Gastrocnemius medialis (tissue), 4 donors: ENCODE data around the gene PYGO2. TPM values are rescaled to one million over a fixed set of nuclear protein-coding genes. Genes with fewer than 3 reads are reported as not detected.

Experiments
- ATAC-seq, 2 donors: fragments of 150-250 bp; one replicate each; pipeline ENCODE4 v1.9.1; 2016
- DNase-seq, 2 donors: peaks; one replicate each; pipeline ENCODE4 v3.0.0-alpha.2; 2019
- H3K27ac ChIP-seq, 4 donors: fragments of 200-600 bp; sonication (generic); 1 replicate in 1 of 4; 2 replicates in 3 of 4; pipeline ENCODE4 v1.5.1; 2016 to 2018; ENCODE audit warnings: mild to moderate bottlenecking in 2 of 4, moderate library complexity in 1 of 4
- H3K27me3 ChIP-seq, 3 donors: fragments of 200-600 bp; sonication (generic) in 2 of 3; 1 replicate in 1 of 3; 2 replicates in 2 of 3; pipeline versions ENCODE4 v1.5.1 to v1.6.0; 2016 to 2019; ENCODE audit warnings: mild to moderate bottlenecking in 1 of 3, moderate library complexity in 1 of 3
- H3K36me3 ChIP-seq, 2 donors: fragments of 200-600 bp; sonication (generic) in 1 of 2; one replicate each; pipeline ENCODE4 v1.5.1; 2017 to 2018
- H3K4me1 ChIP-seq, 2 donors: fragments of 200-600 bp; sonication (generic) in 1 of 2; one replicate each; pipeline ENCODE4 v1.5.1; 2016 to 2017; ENCODE audit warnings: mild to moderate bottlenecking in 2 of 2
- H3K4me3 ChIP-seq, 4 donors: fragments of 200-600 bp; sonication (generic) in 3 of 4; 1 replicate in 1 of 4; 2 replicates in 3 of 4; pipeline ENCODE4 v1.5.1; 2016 to 2019; ENCODE audit warnings: mild to moderate bottlenecking in 2 of 4
- H3K9me3 ChIP-seq, 3 donors: fragments of 200-600 bp; sonication (generic) in 2 of 3; 1 replicate in 1 of 3; 2 replicates in 2 of 3; pipeline ENCODE4 v1.5.1; 2016 to 2019
- CTCF ChIP-seq, 5 experiments: fragments of 450-650 bp in 3 of 5; fragments of 200-600 bp in 2 of 5; sonication (generic) in 2 of 5; IDR thresholded peaks in 4 of 5; conservative IDR thresholded peaks in 1 of 5; 1 replicate in 4 of 5; 2 replicates in 1 of 5; pipeline ENCODE4 v1.5.1; 2016 to 2019; ENCODE audit warnings: antibody characterized with exemption in 5 of 5, mild to moderate bottlenecking in 3 of 5, moderate library complexity in 3 of 5
- POLR2A ChIP-seq, 2 donors: fragments of 450-650 bp; IDR thresholded peaks; one replicate each; pipeline ENCODE4 v1.6.1; 2017; ENCODE audit warnings: antibody characterized with exemption in 2 of 2, mild to moderate bottlenecking in 2 of 2, moderate library complexity in 2 of 2
- in situ Hi-C, 4 donors: fragments of 200-750 bp; cut with MboI; loops; one replicate each; pipeline versions ENCODE4 v1.15.0 to v1.8.0; 2017; ENCODE audit warnings: low sequenced_read_pairs in 4 of 4
- intact Hi-C: fragments of 100-400 bp; cut with DNase I; formaldehyde crosslinking; loops from one replicate; pipeline ENCODE4 v1.15.1; 2023; ENCODE audit warnings: low total_unique reads
- total RNA-seq, 4 donors: library from RNA; depleted of rRNA; stranded (reverse); fragments of >200 nt; gene quantifications; one replicate each; pipeline versions ENCODE4 v1.1.0 to v1.2.3, GENCODE V29; 2016

The PYGO2 gene
- total RNA-seq, 4 donors from 2014 or later = 12.6 to 22.7 (median 17.8) TPM

DNA sequence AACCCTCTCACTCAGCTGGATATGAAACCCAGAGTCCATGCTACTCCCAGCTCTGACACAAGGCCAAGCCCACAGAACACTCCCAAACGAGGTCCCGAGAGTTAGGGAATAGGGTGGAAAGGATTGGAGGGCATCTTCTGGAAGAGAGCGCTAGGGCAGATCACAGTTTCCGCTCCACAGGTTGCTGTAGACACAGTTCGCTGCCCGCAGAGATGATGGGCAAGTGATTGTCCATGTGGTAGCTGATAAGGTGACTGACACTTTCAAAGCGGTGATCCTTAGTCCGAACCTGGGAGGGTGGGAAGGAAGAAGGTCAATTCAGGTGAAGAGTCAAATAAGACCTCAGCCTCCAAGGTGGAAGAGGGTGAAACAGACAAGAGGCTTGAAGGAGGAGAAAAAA, 2.1 kb upstream of the PYGO2 start:
- Histone ChIP-seq H3K9me3 (no peaks in the 10 kb centered on the region), H3K4me3 (no peak overlapping the region), H3K27ac (peak overlapping the region; percentile 94 to 100 (median 98)), H3K27me3 (no peaks in the 10 kb centered on the region), H3K4me1 (peaks cover 18 to 23% of the 10 kb centered on the region in 2 donors), H3K36me3 (peaks cover 4 to 67% of the 10 kb centered on the region in 2 donors)
- DNase-seq (no peak), ATAC-seq (no peak)
- TF ChIP-seq CTCF (IDR thresholded peaks at IDR 0.05 in 4 of 5, conservative IDR thresholded peaks at IDR 0.05 in 1 of 5) (no peak), POLR2A (IDR thresholded peaks at IDR 0.05) (no peak)
- in situ Hi-C loops = loop anchor here in 3 of 4 donors (5.0 to 25.0 kb wide), 3 partner anchors 34 to 99 kb away; partner anchors contain the start of genes ADAM15 (in 1 of the 3) and EFNA4 (in 1 of the 3)
- intact Hi-C loops = no loop called here

DNA sequence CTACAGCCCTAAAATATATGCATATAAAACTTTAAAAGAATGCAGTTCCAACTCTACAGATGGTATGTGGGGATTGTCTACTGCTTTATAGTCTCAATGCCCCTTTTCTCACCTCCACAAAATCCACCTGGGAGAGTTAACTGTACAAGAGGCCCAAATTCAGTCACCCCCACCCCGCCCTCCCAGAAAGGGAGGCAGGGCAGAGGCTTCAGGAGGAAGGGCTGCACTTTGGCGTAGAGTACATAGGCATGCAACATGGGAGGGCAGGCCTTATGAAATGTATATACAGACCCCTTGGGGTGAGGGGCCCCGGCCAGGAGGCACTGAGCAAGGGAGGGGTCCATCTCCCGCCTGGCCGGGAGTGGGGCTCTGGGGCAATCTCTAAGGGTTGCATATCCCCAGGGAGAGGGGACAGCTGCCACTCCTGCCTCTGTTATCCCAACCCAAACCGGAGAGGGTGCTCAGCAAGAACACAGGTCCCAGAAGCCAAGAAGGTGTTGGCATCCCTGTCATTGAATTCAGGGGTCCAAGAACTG, 1.3 kb upstream of the PYGO2 start:
- TF ChIP-seq POLR2A (IDR thresholded peaks at IDR 0.05) = no peak
- DNase-seq (no peak), ATAC-seq (no peak)
- Histone ChIP-seq H3K4me3 (peak overlapping the region; percentile 78 to 95 (median 80)), H3K4me1 (peaks cover 18 to 25% of the 10 kb centered on the region in 2 donors), H3K27ac (peak overlapping the region; percentile 94 to 100 (median 98)), H3K9me3 (no peaks in the 10 kb centered on the region), H3K36me3 (peaks cover 4 to 62% of the 10 kb centered on the region in 2 donors), H3K27me3 (no peaks in the 10 kb centered on the region)
- in situ Hi-C loops = loop anchor here in 3 of 4 donors (5.0 to 25.0 kb wide), 3 partner anchors 34 to 99 kb away; partner anchors contain the start of genes ADAM15 (in 1 of the 3) and EFNA4 (in 1 of the 3)
- intact Hi-C loops = loop anchor here (1.0 kb wide), 1 partner anchor 36 kb away; no protein-coding TSS in a partner anchor

GRCh38 chr1:154962156-154962749, 671 bp upstream of the PYGO2 start:
- no peaks in the 10 kb centered on the region for H3K27me3 ChIP-seq
- TF ChIP-seq POLR2A (IDR thresholded peaks at IDR 0.05) (no peak), CTCF (IDR thresholded peaks at IDR 0.05 in 4 of 5, conservative IDR thresholded peaks at IDR 0.05 in 1 of 5) (no peak)
- H3K27ac ChIP-seq = peak overlapping the region; percentile 94 to 100 (median 98)
- H3K9me3 ChIP-seq = no peaks in the 10 kb centered on the region
- intact Hi-C loops = loop anchor here (1.0 kb wide), 1 partner anchor 37 kb away; no protein-coding TSS in a partner anchor
- H3K4me1 ChIP-seq = peaks cover 22 to 31% of the 10 kb centered on the region in 2 donors
- no peak for DNase-seq
- ATAC-seq = peak; percentile 2 to 22
- H3K36me3 ChIP-seq = peaks cover 4 to 56% of the 10 kb centered on the region in 2 donors
- H3K4me3 ChIP-seq = peak overlapping the region; percentile 78 to 95 (median 80)
- in situ Hi-C loops = loop anchor here in 3 of 4 donors (5.0 to 25.0 kb wide), 3 partner anchors 35 to 100 kb away; partner anchors contain the start of genes ADAM15 (in 1 of the 3) and EFNA4 (in 1 of the 3)

DNA sequence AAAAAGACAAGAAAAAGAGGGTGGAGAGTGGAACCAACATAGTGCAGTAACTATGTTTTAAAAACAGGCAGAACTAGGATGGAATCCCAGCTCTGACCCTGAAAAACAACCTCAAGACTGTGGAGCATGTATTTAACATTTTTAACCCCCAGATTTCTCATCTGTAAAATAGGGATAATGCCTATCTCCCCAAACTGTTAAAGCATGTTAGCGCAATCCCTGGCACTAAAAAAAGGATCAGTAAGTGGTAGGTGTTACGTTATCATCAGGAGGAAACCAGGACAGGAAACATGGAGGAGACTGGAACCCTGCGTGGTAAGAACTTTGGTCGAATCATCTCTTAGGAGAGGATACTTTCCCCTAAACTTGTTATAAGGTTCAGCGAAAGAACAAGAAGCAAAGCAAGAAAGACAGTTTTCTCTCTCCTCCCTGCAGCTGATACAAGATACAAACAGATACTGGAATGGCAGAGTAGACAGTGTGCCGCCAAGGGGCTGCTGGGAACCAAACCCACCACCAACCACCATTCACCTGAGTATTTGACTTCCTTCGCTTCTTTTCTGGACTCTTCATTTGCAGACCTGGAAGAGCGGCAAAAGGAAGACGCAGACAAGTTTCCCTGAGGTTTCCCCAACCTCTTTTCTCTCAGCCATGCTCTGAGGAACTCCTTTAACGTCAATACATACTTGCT, 991 bp downstream of the PYGO2 start:
- peak overlapping the region; percentile 94 to 100 (median 98) for H3K27ac ChIP-seq
- no peaks in the 10 kb centered on the region for H3K27me3 ChIP-seq
- no peak for DNase-seq
- intact Hi-C loops (loop anchor here (1.0 kb wide), 1 partner anchor 57 kb away; no protein-coding TSS in a partner anchor), in situ Hi-C loops (loop anchor here in 3 of 4 donors (5.0 to 25.0 kb wide), 3 partner anchors 37 to 102 kb away; partner anchors contain the start of genes ADAM15 (in 1 of the 3) and EFNA4 (in 1 of the 3))
- TF ChIP-seq CTCF (IDR thresholded peaks at IDR 0.05 in 4 of 5, conservative IDR thresholded peaks at IDR 0.05 in 1 of 5) (no peak), POLR2A (IDR thresholded peaks at IDR 0.05) (no peak)
- no peaks in the 10 kb centered on the region for H3K9me3 ChIP-seq
- H3K4me3 ChIP-seq = peak overlapping the region; percentile 78 to 95 (median 80)
- H3K36me3 ChIP-seq = peaks cover 4 to 39% of the 10 kb centered on the region in 2 donors
- H3K4me1 ChIP-seq = peaks cover 33 to 42% of the 10 kb centered on the region in 2 donors
- no peak for ATAC-seq
